ENCODE data around the gene AZIN2.
"Not testable (repeated sequence)": the region's sequence is repeated elsewhere in the genome, so short reads cannot be mapped to it uniquely, and the experiment has no call there.

Gene AZIN2

GRCh38 chr1:33048426-33048825, 32.5 kb upstream of the AZIN2 start:
- Mint-ChIP-seq H3K9me3 (no peaks in the 10 kb centered on the region), H3K4me1 (peaks cover 34% of the 10 kb centered on the region), H3K27ac (no peak overlapping the region), H3K36me3 (no peaks in the 10 kb centered on the region), H3K4me3 (no peak overlapping the region)
- ATAC-seq (no peak), DNase-seq (ENCODE audit: low spot score in 2 of 2) (no peak)

GRCh38 chr1:33049371-33049770, 31.6 kb upstream of the AZIN2 start:
- no peak overlapping the region for H3K27ac Mint-ChIP-seq
- H3K4me1 Mint-ChIP-seq, result peaks cover 33% of the 10 kb centered on the region
- no peak overlapping the region for H3K4me3 Mint-ChIP-seq
- no peak for ATAC-seq
- H3K9me3 Mint-ChIP-seq, result no peaks in the 10 kb centered on the region
- DNase-seq (ENCODE audit: low spot score in 2 of 2), result no peak
- H3K36me3 Mint-ChIP-seq, result no peaks in the 10 kb centered on the region

DNA sequence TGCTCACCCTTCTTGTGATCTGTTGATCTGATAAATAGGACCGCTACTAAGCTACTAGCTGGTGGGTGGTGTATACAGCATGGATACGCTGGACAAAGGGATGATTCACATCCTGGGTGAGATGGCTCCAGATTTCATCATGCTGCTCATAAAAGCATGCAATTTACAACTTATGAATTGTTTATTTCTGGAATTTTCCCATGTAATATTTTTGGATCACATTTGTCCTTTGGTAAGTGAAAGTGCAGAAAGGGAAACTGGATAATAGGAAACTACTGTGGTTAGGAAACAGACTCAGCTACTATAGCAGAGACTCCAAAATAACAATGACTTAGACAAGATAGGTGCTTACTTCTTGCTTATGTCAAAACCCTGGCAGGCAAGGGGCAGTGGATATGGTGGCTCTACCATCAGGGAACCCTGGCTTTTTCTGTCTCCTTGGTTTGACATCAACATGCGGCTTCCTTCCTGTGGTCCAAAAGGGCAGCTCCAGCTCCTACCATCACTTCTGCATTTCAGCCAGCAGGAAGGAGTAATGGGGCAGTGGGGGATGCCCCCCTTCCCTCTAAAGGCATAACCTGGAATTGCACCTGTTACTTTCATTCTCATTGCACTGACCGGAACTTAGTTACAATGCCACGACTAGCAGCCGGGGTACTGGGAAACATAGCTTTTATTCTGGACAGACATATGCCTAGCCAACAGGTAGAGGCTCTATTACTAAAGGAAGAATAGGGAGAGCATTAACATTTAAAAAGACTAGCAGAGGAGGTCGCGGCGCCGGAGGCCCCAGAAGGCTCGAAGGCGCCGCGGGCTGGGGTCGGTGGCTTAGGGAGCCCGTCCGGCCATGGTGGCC, 30.5 kb upstream of the AZIN2 start:
- DNase-seq (ENCODE audit: low spot score in 2 of 2), result no peak
- Mint-ChIP-seq H3K36me3 (no peaks in the 10 kb centered on the region), H3K4me1 (peaks cover 29% of the 10 kb centered on the region), H3K27ac (peak overlapping the region; percentile 20), H3K4me3 (no peak overlapping the region), H3K9me3 (no peaks in the 10 kb centered on the region)
- ATAC-seq, result no peak

DNA sequence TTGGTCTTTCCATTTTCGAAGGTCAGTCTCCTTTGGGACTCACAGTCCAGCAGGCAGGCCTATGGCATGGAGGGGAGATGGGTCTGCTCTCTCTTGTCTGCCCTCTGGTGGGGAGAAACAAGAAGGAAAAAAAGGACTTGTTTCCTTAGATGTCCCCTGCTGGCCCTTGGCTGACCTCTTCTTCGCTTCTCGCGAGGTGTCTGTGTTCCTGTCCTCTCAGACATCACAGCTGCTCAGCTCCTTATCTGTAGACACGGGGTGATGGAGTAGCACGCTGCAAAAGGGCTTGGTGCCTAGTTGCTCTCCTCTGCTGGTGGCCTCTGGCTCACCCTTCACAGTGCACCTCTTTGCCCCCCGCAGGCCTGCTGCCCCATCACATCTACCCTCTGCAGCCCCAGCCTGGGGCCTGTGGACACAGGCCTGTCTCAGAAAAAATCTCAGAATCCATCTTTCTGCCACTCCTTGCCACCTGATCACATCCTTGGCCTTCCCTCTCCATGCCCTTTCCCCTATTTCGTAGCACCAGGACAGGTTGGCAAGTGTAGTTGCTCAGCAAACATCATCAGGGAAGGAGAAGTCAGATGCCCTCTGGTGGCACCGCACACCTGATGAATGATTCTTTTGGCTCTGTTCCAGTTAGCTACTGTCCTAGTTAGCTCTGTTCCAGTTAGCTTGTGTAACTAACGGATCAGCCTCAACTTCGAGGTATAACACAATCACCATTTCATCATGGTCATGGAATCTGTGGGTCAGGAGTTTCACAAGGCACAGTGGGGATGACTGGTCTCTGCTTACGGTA, 25.5 kb upstream of the AZIN2 start:
- no peaks in the 10 kb centered on the region for H3K36me3 Mint-ChIP-seq
- H3K4me1 Mint-ChIP-seq, result peaks cover 16% of the 10 kb centered on the region
- peak; percentile 75 for ATAC-seq
- no peaks in the 10 kb centered on the region for H3K9me3 Mint-ChIP-seq
- DNase-seq (ENCODE audit: low spot score in 2 of 2), result peak; percentile 11 to 67
- no peak overlapping the region for H3K4me3 Mint-ChIP-seq
- peak overlapping the region; percentile 64 for H3K27ac Mint-ChIP-seq

DNA sequence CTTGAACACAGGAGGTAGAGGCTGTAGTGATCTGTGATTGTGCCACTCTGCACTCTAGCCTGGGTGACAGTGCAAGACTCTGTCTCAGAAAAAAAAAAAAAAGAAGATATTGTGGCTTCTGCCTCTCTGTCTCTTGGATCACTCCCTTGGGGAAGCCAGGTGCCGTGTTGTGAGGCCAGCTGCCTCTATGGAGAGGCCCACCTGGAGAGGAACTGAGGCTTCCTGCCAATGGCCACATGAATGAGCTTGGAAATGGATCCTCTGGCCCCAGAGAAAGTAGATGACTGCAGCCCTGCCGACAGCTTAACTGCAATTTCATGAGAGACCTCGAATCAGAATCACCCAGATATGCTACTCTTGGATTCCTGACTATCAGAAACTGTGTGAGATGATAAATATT, 24.5 kb upstream of the AZIN2 start:
- Mint-ChIP-seq H3K27ac (no peak overlapping the region), H3K4me3 (no peak overlapping the region), H3K36me3 (no peaks in the 10 kb centered on the region), H3K9me3 (no peaks in the 10 kb centered on the region), H3K4me1 (peaks cover 11% of the 10 kb centered on the region)
- DNase-seq (ENCODE audit: low spot score in 2 of 2) (no peak), ATAC-seq (no peak)

DNA sequence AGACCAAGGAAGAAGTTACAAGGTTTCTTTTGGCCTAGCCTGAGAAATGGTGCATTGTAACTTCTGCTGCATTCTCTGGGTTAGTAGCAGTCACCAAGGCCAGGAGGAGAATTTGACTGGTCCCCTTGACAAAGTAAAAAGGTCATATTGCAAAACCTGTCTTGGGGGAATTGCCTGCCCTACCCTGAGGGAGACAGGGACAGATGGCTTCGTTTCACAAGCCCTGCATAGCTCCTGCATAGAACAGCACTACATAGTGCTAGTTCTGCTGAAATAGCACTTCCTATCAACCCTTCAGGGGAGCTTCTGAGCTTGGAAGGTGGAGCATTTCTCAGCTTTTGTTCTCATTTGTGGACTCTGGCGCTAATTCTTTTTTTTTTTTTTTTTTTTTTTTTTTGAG, 23.9 kb upstream of the AZIN2 start:
- Mint-ChIP-seq H3K36me3 (no peaks in the 10 kb centered on the region), H3K4me1 (peaks cover 11% of the 10 kb centered on the region), H3K27ac (no peak overlapping the region), H3K4me3 (no peak overlapping the region), H3K9me3 (peaks cover 2% of the 10 kb centered on the region)
- no peak for ATAC-seq
- DNase-seq (ENCODE audit: low spot score in 2 of 2), result no peak

GRCh38 chr1:33060579-33061083, 20.3 kb upstream of the AZIN2 start:
- peaks cover 2% of the 10 kb centered on the region for H3K4me1 Mint-ChIP-seq
- H3K36me3 Mint-ChIP-seq, result no peaks in the 10 kb centered on the region
- H3K27ac Mint-ChIP-seq, result no peak overlapping the region
- H3K9me3 Mint-ChIP-seq, result peaks cover 25% of the 10 kb centered on the region
- no peak overlapping the region for H3K4me3 Mint-ChIP-seq
- ATAC-seq (no peak), DNase-seq (ENCODE audit: low spot score in 2 of 2) (no peak)

DNA sequence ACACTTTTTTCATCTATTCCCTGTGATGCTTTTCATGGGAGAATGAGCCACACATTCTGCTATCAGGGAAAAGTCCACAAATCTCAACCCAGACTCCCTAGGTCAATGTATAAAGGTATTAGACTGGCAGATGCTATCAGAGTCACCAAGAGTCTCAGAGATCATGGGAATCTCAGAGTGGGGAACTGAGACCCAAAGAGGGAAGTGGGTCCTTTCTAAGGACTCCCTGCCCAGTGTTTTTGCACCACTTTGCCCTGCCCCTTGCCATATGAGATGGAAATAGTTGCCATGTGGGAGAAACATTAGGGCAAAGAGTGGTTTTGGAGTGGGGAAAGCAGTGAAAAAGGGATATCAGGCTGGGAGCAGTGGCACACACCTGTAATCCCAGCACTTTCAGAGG, 19.1 kb upstream of the AZIN2 start:
- H3K4me1 Mint-ChIP-seq, result no peaks in the 10 kb centered on the region
- H3K4me3 Mint-ChIP-seq, result no peak overlapping the region
- DNase-seq (ENCODE audit: low spot score in 2 of 2) (no peak), ATAC-seq (no peak)
- peaks cover 26% of the 10 kb centered on the region for H3K9me3 Mint-ChIP-seq
- H3K36me3 Mint-ChIP-seq, result no peaks in the 10 kb centered on the region
- H3K27ac Mint-ChIP-seq, result no peak overlapping the region

DNA sequence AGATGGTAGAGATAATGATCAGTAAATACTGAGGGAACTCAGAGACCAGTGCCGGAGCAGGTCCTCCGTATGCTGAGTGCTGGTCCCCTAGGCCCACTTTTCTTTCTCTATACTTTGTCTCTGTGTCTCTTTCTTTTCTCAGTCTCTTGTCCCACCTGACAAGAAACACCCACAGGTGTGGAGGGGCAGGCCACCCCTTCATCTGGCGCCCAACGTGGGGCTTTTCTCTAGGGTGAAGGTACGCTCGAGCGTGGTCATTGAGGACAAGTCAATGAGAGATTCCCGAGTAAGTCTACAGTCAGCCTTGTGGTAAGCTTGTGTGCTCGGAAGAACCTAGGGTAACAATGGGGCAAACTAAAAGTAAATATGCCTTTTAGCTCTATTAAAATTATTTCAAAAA, 16.7 kb upstream of the AZIN2 start:
- not testable (repeated sequence) for ATAC-seq; DNase-seq (ENCODE audit: low spot score in 2 of 2); H3K4me3 Mint-ChIP-seq; H3K4me1 Mint-ChIP-seq; H3K36me3 Mint-ChIP-seq; H3K27ac Mint-ChIP-seq
- H3K9me3 Mint-ChIP-seq, result peaks cover 30% of the 10 kb centered on the region

GRCh38 chr1:33065301-33065700, 15.7 kb upstream of the AZIN2 start:
- ATAC-seq (no peak), DNase-seq (ENCODE audit: low spot score in 2 of 2) (no peak)
- Mint-ChIP-seq H3K4me3 (no peak overlapping the region), H3K4me1 (no peaks in the 10 kb centered on the region), H3K9me3 (peaks cover 30% of the 10 kb centered on the region), H3K36me3 (no peaks in the 10 kb centered on the region), H3K27ac (no peak overlapping the region)

GRCh38 chr1:33066477-33066876, 14.5 kb upstream of the AZIN2 start:
- not testable (repeated sequence) for ATAC-seq; DNase-seq (ENCODE audit: low spot score in 2 of 2); H3K36me3 Mint-ChIP-seq; H3K4me3 Mint-ChIP-seq; H3K4me1 Mint-ChIP-seq; H3K27ac Mint-ChIP-seq
- H3K9me3 Mint-ChIP-seq, result peaks cover 30% of the 10 kb centered on the region

DNA sequence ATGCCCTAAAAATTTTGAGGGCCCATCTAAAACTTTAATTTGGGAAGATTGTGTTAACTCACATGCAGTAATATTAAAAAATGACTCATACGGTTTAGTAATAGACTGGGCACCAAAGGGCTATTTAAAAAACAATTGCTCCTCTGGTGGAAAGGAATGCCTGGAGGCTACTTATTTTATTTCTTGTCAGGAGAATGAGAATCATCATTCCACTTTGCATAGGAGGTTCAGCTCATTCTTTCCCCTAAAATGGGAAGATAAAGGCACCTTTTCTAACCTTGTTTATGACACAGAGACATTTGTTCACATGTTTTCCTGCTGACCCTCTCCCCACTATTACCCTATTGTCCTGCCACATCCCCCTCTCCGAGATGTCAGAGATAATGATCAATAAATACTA, 12.8 kb upstream of the AZIN2 start:
- ATAC-seq, result not testable (repeated sequence)

GRCh38 chr1:33070628-33071027, 10.3 kb upstream of the AZIN2 start:
- Mint-ChIP-seq H3K4me1 (no peaks in the 10 kb centered on the region), H3K36me3 (no peaks in the 10 kb centered on the region), H3K4me3 (no peak overlapping the region), H3K9me3 (peaks cover 5% of the 10 kb centered on the region), H3K27ac (no peak overlapping the region)
- DNase-seq (ENCODE audit: low spot score in 2 of 2) (no peak), ATAC-seq (no peak)

More for the DNA sequence above, 12.8 kb upstream of the AZIN2 start:
- not testable (repeated sequence) for DNase-seq (ENCODE audit: low spot score in 2 of 2); H3K4me3 Mint-ChIP-seq; H3K36me3 Mint-ChIP-seq; H3K27ac Mint-ChIP-seq; H3K4me1 Mint-ChIP-seq
- peaks cover 22% of the 10 kb centered on the region for H3K9me3 Mint-ChIP-seq

DNA sequence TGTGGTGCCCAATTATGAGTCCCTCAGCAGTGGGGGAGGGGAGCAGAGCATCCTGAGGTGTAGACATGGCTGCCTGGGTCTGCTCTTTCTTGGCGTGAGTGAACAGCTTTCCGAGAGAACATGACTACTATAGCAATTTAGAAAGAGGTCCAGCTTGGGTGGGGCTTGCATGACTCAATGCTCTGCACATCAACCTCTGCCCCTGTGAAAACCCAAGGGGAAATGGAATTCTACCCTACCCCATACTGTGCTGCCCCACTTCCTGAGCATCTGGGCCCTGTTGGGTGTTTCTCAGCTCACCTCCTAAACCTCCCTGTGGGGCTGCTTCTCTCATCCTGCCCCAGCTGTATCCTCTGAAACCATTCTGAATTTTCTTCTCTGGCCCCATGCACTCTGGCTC, 8.2 kb upstream of the AZIN2 start:
- no peaks in the 10 kb centered on the region for H3K4me1 Mint-ChIP-seq
- no peaks in the 10 kb centered on the region for H3K9me3 Mint-ChIP-seq
- H3K27ac Mint-ChIP-seq, result no peak overlapping the region
- ATAC-seq (no peak), DNase-seq (ENCODE audit: low spot score in 2 of 2) (no peak)
- no peaks in the 10 kb centered on the region for H3K36me3 Mint-ChIP-seq
- H3K4me3 Mint-ChIP-seq, result no peak overlapping the region

DNA sequence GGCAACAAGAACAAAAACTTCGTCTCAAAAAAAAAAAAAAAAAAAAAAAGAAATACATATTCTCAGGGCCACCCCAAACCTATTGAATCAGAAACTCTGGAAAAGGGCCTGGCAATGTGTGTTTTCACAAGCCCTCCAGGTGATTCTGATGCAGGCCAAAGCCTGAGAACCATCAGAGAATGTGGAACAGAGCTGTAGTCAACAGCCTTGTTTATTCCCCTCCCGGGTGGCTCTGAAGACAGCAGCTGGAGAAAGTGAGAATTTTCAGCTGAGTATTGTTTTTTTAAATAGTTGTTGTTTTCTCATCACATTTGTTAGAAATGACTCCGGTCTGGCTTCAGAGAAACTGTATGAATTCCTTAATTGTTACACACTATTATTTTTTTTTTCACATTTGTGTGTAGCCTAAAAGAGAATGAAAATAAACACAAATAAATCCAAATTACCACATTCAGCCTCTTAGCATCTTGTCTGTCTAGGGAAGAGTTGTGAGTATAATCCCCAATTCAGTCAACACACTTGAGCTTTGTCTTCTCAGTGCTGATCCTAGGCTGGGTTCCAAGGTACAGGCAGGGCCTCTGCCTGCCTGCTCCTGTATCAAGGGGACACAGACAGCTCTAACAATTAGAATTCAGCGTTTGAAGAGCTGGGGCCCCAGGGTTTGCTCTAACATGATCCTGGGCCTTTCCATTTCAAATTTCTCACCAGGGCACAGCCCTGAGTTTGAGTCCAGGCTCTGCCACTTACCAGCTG, 6.6 kb upstream of the AZIN2 start:
- DNase-seq (ENCODE audit: low spot score in 2 of 2) (no peak), ATAC-seq (no peak)
- H3K27ac Mint-ChIP-seq, result no peak overlapping the region
- no peaks in the 10 kb centered on the region for H3K9me3 Mint-ChIP-seq
- no peak overlapping the region for H3K4me3 Mint-ChIP-seq
- no peaks in the 10 kb centered on the region for H3K36me3 Mint-ChIP-seq
- no peaks in the 10 kb centered on the region for H3K4me1 Mint-ChIP-seq
